IPS DF 6.9 (cell line): ENCODE measurements around the gene CSPG4.

ENCODE experiments used
- DNase-seq: peaks from one replicate; pipeline ENCODE4 v3.0.0-alpha.2; 2013; ENCODE audit warnings: low read depth, low spot score
- H3K27ac ChIP-seq: one replicate; pipeline ENCODE4 v1.5.1; 2013; ENCODE audit warnings: low read length, control low read depth
- H3K27me3 ChIP-seq: 2 replicates; pipeline ENCODE4 v1.6.1; 2013; ENCODE audit warnings: mild to moderate bottlenecking, low read length; ENCODE audit not compliant: control insufficient read depth, insufficient read depth
- H3K36me3 ChIP-seq: 2 replicates; pipeline ENCODE4 v1.6.1; 2013; ENCODE audit warnings: low read length; ENCODE audit not compliant: control insufficient read depth, insufficient read depth
- H3K4me1 ChIP-seq: 2 replicates; pipeline ENCODE4 v1.6.1; 2013; ENCODE audit warnings: low read length; ENCODE audit not compliant: control insufficient read depth, insufficient read depth
- H3K4me3 ChIP-seq: 2 replicates; pipeline ENCODE4 v1.5.1; 2013; ENCODE audit warnings: mild to moderate bottlenecking, low read length
- H3K9me3 ChIP-seq: 2 replicates; pipeline ENCODE4 v1.6.1; 2013; ENCODE audit warnings: low read length, inconsistent platforms; ENCODE audit not compliant: control insufficient read depth, insufficient read depth
- WGBS: extraction: QIAGEN DNeasy Blood & Tissue Kit; methylation state at CpG from one replicate; pipeline ENCODE4 v1.1.7; 2013; ENCODE audit warnings: mixed read lengths, missing lambda C conversion rate; ENCODE audit not compliant: insufficient read length, insufficient coverage; 5-methylcytosine and 5-hydroxymethylcytosine counted together

The CSPG4 gene

DNA sequence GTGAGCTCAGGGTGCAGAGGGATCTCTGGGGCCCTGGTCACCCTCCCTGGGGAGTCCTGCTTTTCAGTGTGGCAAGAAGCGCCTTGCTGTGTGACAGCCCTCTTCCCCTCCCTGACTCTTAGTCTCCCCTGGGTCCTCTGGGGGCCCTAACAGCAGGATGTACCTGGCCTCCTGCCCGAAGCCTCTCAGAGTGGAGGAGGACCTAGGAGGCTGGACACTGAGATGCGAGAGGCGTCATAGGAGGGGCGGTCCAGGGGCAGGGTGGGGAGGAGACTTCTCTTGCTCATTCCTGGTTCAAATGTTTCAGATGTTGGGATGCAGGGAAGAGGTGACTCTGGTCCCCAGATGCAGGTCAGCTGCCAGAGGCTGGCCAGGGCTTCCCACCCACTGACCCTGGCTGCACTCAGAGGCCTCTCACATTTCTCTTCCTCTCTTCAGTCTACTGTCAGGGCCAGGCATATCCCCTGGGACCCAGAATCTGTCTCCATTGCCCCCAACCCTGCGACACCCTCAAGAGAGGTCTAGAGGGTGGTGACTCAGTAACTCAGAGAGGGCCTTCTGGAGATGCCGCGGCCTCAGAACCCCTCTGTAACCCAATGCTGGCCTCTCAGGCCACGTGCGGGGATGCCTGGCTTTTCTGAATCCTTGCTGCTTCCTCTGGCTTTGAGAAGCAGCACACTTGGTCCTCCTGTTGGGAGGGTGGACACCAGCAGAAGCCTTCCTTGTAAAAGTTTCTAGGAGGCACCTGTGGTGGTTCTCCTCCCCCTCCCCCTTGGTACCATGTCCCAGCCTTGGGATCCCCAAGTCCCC lies 39.0 kb downstream of the CSPG4 start:
- Histone ChIP-seq H3K4me3 (no peak overlapping the region), H3K27me3 (no peaks in the 10 kb centered on the region), H3K36me3 (no peaks in the 10 kb centered on the region), H3K9me3 (no peaks in the 10 kb centered on the region), H3K27ac (no peak overlapping the region), H3K4me1 (peaks cover 8% of the 10 kb centered on the region)
- DNase-seq: no peak
- no CpG with 5 or more reads among the region's 10 CpGs for WGBS

DNA sequence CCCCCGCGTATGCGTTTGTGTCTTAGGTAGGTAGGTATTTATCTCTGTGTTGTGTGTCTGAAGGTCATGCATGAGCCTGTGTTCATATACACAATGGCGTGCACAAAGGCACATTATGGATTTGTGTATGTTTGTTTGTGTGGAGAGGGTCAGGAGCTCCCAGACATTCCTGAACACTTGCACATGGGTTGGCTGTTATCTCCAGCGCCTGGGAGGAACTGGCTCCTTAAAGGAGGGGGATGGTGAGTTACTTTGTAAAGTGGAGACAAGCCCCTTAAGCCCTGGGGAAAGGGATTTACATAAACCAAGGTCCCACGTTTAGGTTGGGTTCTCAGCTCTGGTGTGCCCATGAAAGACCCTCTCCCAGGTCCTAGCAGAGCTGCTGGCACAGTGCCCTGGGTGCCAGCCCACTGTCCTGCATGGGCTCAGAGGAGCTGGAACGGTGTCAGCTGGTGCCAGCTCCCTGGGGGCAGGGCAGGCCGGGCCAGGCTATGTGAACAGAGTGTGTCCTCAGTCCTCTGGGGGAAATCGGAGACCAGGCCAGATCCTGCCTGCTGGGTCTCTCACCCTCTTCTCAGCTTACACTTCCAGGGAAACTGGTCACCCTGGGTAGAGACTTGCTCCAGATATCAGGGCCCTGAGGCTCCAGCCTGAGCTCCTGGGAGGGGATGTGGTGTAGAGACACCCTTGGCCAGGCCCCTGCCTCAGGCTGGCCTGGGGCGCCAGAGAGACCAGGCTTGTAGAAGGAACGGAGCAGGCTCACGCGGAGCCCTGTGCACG lies 39.8 kb downstream of the CSPG4 start:
- Histone ChIP-seq H3K4me1 (peaks cover 8% of the 10 kb centered on the region), H3K27ac (no peak overlapping the region), H3K4me3 (no peak overlapping the region), H3K36me3 (no peaks in the 10 kb centered on the region), H3K9me3 (no peaks in the 10 kb centered on the region), H3K27me3 (no peaks in the 10 kb centered on the region)
- WGBS: no CpG with 5 or more reads among the region's 14 CpGs
- DNase-seq: no peak

DNA sequence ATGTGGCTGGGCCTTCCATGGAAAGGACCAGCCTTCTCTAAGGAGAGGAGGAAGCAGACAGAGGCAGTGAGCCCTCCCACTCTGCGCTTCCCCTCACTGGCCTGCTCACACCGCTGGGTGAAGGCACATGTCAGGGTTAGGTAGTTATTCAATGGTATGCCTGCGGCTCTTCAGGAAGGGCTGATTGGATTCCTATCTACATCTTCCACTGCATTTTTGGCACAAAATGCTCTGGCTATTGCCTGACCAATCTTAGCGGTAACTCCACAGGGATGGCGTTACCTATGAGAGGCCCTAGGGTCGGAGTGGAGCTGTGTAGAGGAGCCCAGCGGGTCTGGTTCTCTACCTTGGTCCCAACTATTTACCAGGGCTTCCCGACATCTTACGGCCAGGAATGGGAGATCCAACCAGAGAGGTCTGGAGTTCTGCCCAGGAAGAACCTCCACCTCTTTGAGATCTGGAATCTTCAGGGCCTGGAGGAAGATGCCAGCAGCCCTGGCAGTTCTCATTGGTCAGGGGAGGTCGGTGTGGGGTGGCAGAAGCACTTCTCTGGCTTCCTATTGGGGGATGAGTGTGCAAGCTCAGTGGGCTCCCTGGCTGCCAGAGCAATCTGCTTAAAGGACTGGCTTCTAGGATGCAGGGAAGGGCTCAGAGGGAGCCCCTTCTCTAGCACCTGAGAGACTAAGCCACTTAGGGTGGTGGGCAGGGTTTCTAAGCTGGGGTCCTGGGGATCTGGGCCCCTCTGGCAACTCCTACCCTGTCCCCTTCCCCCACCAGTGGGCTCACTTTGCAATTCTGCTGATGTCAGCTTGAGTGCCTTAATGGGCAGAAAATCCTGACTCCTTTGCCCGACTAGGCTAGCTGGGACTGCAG lies 40.7 kb downstream of the CSPG4 start:
- H3K4me1 ChIP-seq: peaks cover 8% of the 10 kb centered on the region
- WGBS: no CpG with 5 or more reads among the region's 11 CpGs

DNA sequence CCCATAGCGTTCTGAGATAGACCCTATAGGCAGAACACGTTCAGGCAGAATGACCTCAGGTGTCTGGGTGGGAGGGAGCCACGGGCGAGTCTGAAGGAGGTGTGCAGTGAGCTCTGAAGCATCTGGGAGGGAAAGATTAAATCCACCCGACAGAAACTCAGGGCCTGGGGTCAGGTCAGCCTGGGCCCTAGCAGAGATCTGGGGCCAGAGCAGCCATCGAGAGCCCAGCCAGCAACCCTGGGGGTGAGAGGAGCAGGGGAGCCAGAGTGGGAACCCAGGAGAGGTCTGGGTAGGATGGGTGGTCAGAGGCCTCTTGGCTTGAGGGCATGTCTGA lies 42.8 kb downstream of the CSPG4 start:
- Histone ChIP-seq H3K36me3 (no peaks in the 10 kb centered on the region), H3K27ac (no peak overlapping the region), H3K9me3 (no peaks in the 10 kb centered on the region), H3K4me3 (no peak overlapping the region), H3K4me1 (peaks cover 8% of the 10 kb centered on the region), H3K27me3 (no peaks in the 10 kb centered on the region)
- no peak for DNase-seq
- no CpG with 5 or more reads among the region's 6 CpGs for WGBS

More for the DNA sequence above, 40.7 kb downstream of the CSPG4 start:
- no peak overlapping the region for H3K4me3 ChIP-seq
- H3K9me3 ChIP-seq: no peaks in the 10 kb centered on the region
- H3K27me3 ChIP-seq: no peaks in the 10 kb centered on the region
- no peaks in the 10 kb centered on the region for H3K36me3 ChIP-seq
- no peak overlapping the region for H3K27ac ChIP-seq
- no peak for DNase-seq

DNA sequence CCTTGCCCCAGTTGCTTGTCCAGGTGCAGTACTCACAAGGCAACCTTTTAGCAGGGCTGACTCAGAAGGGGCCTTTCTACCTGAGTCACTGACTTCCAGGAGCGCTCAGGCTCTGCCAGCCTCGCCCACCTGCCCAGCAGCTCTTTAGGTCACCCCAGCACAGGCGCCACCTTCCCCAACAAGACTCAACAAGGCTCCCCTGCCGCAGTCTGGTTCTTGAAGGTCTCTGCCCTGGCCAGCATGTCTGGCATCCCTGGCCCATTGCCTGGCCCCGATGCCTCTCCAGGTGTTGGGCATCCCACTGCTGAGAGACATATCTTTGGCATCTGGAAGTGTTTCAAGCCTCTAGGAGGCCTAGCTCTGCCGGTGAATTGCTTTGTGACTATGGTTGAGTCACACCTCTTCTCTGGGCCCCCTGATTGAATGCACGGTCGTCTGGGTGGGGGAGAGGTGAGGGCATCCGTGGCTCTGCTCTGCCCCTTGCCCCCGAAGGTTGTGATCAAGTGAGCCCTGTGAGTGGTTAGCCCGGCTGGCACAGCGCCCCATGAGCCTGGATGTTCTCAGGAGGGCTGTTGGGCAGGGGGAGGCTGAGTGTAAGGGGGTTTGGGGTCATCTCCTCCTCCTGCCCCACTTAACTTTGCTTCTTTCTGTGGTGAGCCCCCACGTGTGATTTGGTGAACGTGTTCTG lies 43.3 kb downstream of the CSPG4 start:
- no peak for DNase-seq
- WGBS: no CpG with 5 or more reads among the region's 14 CpGs
- peaks cover 8% of the 10 kb centered on the region for H3K4me1 ChIP-seq

DNA sequence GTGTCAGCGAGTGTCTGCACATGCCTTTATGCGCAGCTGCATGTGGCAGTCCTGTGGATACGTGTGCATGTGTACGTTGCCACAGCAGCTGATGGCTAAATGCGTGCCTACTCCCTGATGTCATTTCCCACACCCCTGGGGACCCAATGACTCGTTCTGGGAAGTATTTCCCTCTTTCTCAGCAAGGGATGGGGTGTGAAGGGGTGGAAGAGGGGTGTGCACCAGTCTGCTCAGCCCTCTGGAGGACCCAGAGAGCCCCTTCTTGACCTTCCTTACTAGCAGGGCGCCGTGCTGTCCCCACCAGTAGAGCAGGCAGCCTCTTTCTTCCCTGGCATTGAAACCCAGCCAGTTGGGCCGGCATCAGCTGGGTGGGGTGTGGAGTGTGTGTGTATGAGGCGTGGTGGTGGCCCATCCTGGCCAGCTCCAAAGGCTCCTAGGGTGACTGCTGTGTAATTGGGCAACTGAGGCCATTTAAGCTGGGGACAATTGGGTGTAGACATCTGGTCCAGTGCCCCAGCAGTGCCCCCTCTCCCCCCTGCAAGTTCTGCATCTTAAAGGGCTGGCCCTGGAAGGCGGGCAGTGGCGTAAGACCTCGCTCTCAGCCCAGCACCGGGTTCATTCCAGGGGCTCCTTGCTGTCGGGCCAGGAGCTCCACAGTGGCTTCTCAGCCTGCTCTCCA lies 45.7 kb downstream of the CSPG4 start:
- no peaks in the 10 kb centered on the region for H3K9me3 ChIP-seq
- no peak for DNase-seq
- H3K4me3 ChIP-seq: no peak overlapping the region
- no peaks in the 10 kb centered on the region for H3K4me1 ChIP-seq
- no CpG with 5 or more reads among the region's 15 CpGs for WGBS
- H3K27me3 ChIP-seq: no peaks in the 10 kb centered on the region
- H3K36me3 ChIP-seq: no peaks in the 10 kb centered on the region
- H3K27ac ChIP-seq: no peak overlapping the region

More for the DNA sequence above, 43.3 kb downstream of the CSPG4 start:
- no peaks in the 10 kb centered on the region for H3K36me3 ChIP-seq
- H3K27me3 ChIP-seq: no peaks in the 10 kb centered on the region
- no peak overlapping the region for H3K27ac ChIP-seq
- no peaks in the 10 kb centered on the region for H3K9me3 ChIP-seq
- H3K4me3 ChIP-seq: no peak overlapping the region

DNA sequence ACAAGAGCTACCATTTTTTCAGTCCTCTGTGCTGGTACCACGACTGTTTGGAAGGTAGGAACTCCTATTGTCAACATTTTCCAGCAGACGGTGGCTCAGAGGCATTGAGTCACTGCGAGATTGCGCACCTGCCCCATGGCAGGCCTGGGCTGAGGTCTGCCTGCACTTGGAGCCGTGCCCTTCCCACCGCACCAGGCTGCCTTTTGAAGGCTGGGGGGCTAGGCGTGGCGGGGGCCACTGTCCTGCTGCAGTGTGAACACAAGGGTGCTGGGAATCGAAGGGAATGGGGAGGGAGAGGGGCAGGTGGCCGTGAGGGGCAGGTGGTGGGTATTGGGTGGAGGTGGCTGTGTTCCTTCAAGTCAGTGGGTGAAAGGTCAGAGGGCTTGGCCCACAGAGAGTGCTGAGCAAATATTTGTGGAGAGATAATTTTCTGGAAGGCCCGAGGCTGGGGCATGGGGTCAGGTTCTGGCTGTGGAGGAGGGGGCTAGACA lies 48.7 kb downstream of the CSPG4 start:
- no peak overlapping the region for H3K27ac ChIP-seq
- no CpG with 5 or more reads among the region's 11 CpGs for WGBS
- H3K9me3 ChIP-seq: no peaks in the 10 kb centered on the region
- 0 out of 2 replicates have a peak, but pooled peaks cover 4% of the 10 kb centered on the region for H3K36me3 ChIP-seq
- H3K4me3 ChIP-seq: no peak overlapping the region
- H3K4me1 ChIP-seq: no peaks in the 10 kb centered on the region
- H3K27me3 ChIP-seq: no peaks in the 10 kb centered on the region
- DNase-seq: no peak

DNA sequence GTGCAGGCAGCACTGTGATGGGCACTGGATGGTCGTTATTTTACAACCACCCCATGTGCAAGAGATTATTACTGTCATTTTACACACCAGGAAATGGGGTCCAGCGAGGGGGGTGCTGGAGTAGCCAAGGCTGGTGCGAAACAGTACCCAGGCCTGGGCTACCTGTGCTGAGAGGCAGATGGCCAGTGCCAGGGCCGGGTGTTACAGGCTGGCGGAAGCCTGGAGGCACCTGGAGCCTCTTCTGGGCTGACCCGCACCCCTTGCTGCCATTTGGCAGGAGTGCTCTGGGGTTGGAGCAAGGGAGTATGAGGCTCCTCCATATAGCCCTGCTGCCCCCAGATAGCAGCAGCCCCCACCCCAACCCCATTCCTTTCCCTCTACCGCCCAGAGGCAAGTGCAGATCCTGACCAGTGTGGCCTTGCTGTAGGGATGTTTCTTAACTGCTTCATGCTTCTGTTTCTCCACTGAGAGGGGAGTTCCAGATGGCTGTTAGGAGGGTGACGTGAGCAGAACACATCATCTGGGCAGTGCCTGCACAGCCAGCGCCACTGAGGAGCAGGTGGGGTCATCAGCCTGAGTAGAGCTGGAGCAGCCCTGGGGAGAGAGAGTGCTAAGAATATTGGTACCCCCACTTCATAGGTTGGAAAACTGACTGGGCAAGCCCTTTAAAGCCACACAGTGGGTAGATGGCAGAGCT lies 49.7 kb downstream of the CSPG4 start:
- Histone ChIP-seq H3K4me3 (no peak overlapping the region), H3K36me3 (0 out of 2 replicates have a peak, but pooled peaks cover 4% of the 10 kb centered on the region), H3K27ac (no peak overlapping the region)

DNA sequence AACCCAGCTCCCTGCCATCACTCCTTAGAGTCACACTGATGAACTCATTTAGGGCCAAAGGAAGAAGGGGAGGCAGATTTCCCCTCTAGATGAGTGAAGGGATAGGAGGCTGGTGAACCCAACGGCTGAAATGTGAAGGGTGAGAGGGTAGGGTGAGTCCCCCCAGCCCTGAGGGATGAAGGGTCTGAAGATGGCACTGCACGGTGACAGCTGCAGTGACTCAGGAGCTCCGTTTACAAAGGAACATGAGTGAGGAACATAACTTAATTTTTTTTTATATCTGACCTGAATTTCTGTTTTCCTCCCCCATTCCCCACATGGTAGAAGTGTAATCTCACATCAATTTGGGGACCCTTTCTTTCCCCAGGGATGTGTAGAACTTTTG lies 50.9 kb downstream of the CSPG4 start:
- no CpG with 5 or more reads among the region's 3 CpGs for WGBS
- no peaks in the 10 kb centered on the region for H3K4me1 ChIP-seq
- H3K4me3 ChIP-seq: no peak overlapping the region
- H3K27ac ChIP-seq: no peak overlapping the region
- H3K27me3 ChIP-seq: no peaks in the 10 kb centered on the region
- H3K9me3 ChIP-seq: no peaks in the 10 kb centered on the region
- DNase-seq: no peak
- 0 out of 2 replicates have a peak, but pooled peaks cover 7% of the 10 kb centered on the region for H3K36me3 ChIP-seq

More for the DNA sequence above, 49.7 kb downstream of the CSPG4 start:
- Histone ChIP-seq H3K4me1 (no peaks in the 10 kb centered on the region), H3K27me3 (no peaks in the 10 kb centered on the region), H3K9me3 (no peaks in the 10 kb centered on the region)
- DNase-seq: no peak
- WGBS: no CpG with 5 or more reads among the region's 9 CpGs
